DND-41 (cell line): Measurements from ENCODE around the gene ADGRG6.

Experiments used
- ATAC-seq: fragments of 200-7000 bp; cut with Tn5 transposase; 3 replicates; pipeline ENCODE4 v1.9.1; 2021; ENCODE audit warnings: low read depth; ENCODE audit not compliant: insufficient read depth
- DNase-seq: peaks from one replicate; pipeline ENCODE4 v3.0.0-alpha.2; 2020
- H2AFZ ChIP-seq: 2 replicates; pipeline ENCODE4 v1.6.0; 2012; ENCODE audit warnings: low read depth, low read length
- H3K27ac ChIP-seq: 2 replicates; pipeline ENCODE4 v1.5.1; 2012; ENCODE audit warnings: low read length, inconsistent platforms
- H3K27me3 ChIP-seq: fragments of 200-600 bp; sonication (generic); 2 replicates; pipeline ENCODE4 v1.6.0; 2012; ENCODE audit warnings: low read length, mild to moderate bottlenecking, inconsistent platforms; ENCODE audit not compliant: insufficient read depth, poor library complexity
- H3K36me3 ChIP-seq: 2 replicates; pipeline ENCODE4 v1.5.1; 2012; ENCODE audit warnings: low read length, inconsistent platforms; ENCODE audit not compliant: insufficient read depth
- H3K4me1 ChIP-seq: 2 replicates; pipeline ENCODE4 v1.5.1; 2012; ENCODE audit warnings: mild to moderate bottlenecking, low read length; ENCODE audit not compliant: insufficient read depth
- H3K4me2 ChIP-seq: 2 replicates; pipeline ENCODE4 v1.6.0; 2012; ENCODE audit warnings: mild to moderate bottlenecking, moderate library complexity, low read length, inconsistent platforms; ENCODE audit not compliant: insufficient read depth
- H3K4me3 ChIP-seq, 2 experiments: fragments of 200-600 bp in 1 of 2; shearing (Covaris generic) in 1 of 2; 2 replicates each; pipeline ENCODE4 v1.5.1; 2012 to 2016; ENCODE audit warnings: inconsistent platforms in 2 of 2, low read length in 2 of 2, mild to moderate bottlenecking in 2 of 2, low read depth in 1 of 2, moderate library complexity in 1 of 2
- H3K79me2 ChIP-seq: 2 replicates; pipeline ENCODE4 v1.6.0; 2012; ENCODE audit warnings: low read length, inconsistent platforms; ENCODE audit not compliant: insufficient read depth
- H3K9ac ChIP-seq: 2 replicates; pipeline ENCODE4 v1.6.0; 2012; ENCODE audit warnings: low read depth, mild to moderate bottlenecking, inconsistent platforms, low read length, moderate library complexity
- H3K9me3 ChIP-seq: 2 replicates; pipeline ENCODE4 v1.5.1; 2012; ENCODE audit warnings: low read length, moderate library complexity, mild to moderate bottlenecking, inconsistent platforms; ENCODE audit not compliant: insufficient read depth, severe bottlenecking
- H4K20me1 ChIP-seq: 2 replicates; pipeline ENCODE4 v1.6.0; 2012; ENCODE audit warnings: low read length; ENCODE audit not compliant: insufficient read depth
- EZH2 ChIP-seq: IDR thresholded peaks from 3 replicates; pipeline ENCODE4 v1.6.1; 2012; ENCODE audit warnings: borderline replicate concordance, low read depth, mild to moderate bottlenecking, moderate library complexity, low read length, inconsistent platforms; ENCODE audit not compliant: severe bottlenecking
- TF ChIP-seq, protein P1 (sequence below): IDR thresholded peaks from 2 replicates; pipeline ENCODE4 v1.5.1; 2012; ENCODE audit warnings: borderline replicate concordance, low read length, moderate library complexity, mild to moderate bottlenecking; ENCODE audit not compliant: poor library complexity, severe bottlenecking; ENCODE audit errors: extremely low read depth

ADGRG6 gene

DNA sequence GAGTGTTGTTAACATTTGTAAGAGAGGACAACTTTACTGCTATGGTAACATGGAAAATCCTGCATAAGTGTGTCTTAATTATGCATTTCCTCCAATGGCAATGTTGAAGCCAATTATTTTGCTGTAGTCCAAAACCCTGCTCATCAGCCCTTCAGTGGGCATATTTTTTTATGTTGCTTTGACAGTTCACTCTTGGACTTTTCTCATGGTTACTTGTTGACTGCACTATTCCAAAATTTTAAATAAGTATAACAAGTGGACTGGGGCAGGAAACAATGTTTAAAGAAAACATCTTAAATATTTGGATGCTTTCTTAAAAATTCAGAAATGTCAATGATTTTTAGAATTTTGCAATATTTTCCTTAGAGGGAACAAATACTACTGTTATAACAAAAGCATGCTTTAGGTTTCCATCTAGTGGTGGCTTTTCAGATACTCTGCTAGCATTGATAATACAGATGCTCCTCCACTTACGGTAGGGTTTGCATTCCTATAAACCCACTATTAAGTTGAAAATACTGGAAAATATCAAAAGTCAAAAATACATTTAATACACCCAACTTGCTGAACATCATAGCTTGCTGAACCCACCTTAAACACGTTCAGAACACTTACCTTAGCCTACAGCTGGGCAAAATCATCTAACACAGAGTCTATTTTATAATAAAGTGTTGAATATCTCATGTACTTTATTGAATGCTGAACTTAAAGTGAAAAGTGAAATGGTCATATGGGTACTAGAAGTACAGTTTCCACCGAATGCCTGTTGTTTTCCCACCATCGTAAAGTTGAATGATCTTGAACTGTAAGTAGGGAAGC, 86.4 kb downstream of the ADGRG6 start:
- Histone ChIP-seq H3K79me2 (no peaks in the 10 kb centered on the region), H4K20me1 (0 out of 2 replicates have a peak, but pooled peaks cover 3% of the 10 kb centered on the region), H3K4me2 (no peak overlapping the region), H3K27ac (no peak overlapping the region), H3K4me1 (no peaks in the 10 kb centered on the region), H3K9ac (no peak overlapping the region), H3K36me3 (no peaks in the 10 kb centered on the region), H3K4me3 (no peak overlapping the region), H3K27me3 (peaks cover 8% of the 10 kb centered on the region), H3K9me3 (no peaks in the 10 kb centered on the region), H2AFZ (no peak overlapping the region)
- DNase-seq (no peak), ATAC-seq (peak; percentile 66; the same call in 2 of the 3 replicates)
- TF ChIP-seq, protein P1, sequence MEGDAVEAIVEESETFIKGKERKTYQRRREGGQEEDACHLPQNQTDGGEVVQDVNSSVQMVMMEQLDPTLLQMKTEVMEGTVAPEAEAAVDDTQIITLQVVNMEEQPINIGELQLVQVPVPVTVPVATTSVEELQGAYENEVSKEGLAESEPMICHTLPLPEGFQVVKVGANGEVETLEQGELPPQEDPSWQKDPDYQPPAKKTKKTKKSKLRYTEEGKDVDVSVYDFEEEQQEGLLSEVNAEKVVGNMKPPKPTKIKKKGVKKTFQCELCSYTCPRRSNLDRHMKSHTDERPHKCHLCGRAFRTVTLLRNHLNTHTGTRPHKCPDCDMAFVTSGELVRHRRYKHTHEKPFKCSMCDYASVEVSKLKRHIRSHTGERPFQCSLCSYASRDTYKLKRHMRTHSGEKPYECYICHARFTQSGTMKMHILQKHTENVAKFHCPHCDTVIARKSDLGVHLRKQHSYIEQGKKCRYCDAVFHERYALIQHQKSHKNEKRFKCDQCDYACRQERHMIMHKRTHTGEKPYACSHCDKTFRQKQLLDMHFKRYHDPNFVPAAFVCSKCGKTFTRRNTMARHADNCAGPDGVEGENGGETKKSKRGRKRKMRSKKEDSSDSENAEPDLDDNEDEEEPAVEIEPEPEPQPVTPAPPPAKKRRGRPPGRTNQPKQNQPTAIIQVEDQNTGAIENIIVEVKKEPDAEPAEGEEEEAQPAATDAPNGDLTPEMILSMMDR: peak; percentile 68
- no peak for TF ChIP-seq EZH2

DNA sequence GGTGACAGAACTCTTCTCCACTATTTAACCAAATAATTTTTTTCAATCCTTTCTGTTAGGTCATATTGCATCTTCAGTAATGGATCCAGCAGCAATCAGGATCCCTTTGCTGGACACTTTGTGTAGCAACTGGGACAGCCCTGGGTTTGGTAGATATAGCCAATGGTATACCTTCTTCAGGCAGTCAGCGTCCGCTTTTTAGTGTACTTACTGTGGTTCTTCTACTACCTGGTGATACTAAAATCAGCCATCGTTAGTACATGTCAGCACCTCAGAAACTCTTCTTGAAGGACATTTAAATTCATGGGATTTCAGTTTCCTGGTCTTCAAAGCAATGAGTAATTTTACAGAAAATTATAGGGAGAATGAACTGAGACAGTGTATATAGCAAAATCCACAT, 93.5 kb downstream of the ADGRG6 start:
- H3K4me3 ChIP-seq: no peak overlapping the region
- peak overlapping the region; percentile 59; the same call in 1 of the 2 replicates for H3K4me2 ChIP-seq
- peaks cover 6% of the 10 kb centered on the region for H4K20me1 ChIP-seq
- no peaks in the 10 kb centered on the region for H3K36me3 ChIP-seq
- no peak overlapping the region for H2AFZ ChIP-seq
- no peaks in the 10 kb centered on the region for H3K79me2 ChIP-seq
- DNase-seq: no peak
- no peaks in the 10 kb centered on the region for H3K9me3 ChIP-seq
- no peak overlapping the region for H3K9ac ChIP-seq
- TF ChIP-seq EZH2: no peak
- ATAC-seq: peak; percentile 4; the same call in 2 of the 3 replicates
- no peak overlapping the region for H3K27ac ChIP-seq
- H3K4me1 ChIP-seq: peaks cover 24% of the 10 kb centered on the region
- peaks cover 25% of the 10 kb centered on the region for H3K27me3 ChIP-seq

- TF ChIP-seq, protein P1: no peak
- no peak for TF ChIP-seq EZH2
- H2AFZ ChIP-seq: no peak overlapping the region
These were observed 94.0 kb downstream of the ADGRG6 start for GRCh38 chr6:142395768-142396231.

DNA sequence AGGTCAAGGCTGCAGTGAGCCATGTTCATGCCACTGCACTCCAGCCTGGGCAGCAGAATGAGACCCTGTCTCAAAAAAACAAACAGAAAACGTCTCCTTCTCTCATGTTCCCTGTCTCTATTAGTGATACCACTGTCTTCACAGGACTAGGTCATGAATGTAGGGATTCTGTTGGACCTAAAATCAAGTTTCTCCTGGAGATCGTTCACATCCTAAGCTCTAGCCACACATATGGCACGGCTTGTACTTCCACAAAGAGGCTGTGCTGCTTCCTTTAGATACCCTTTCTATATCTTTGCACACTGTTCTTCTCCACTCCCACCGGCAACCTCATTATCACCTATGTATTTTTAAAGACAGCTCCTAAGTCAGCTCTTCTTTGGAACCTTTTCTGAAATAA, 96.5 kb downstream of the ADGRG6 start:
- no peak overlapping the region for H3K9ac ChIP-seq
- H3K4me2 ChIP-seq: no peak overlapping the region
- H3K79me2 ChIP-seq: no peaks in the 10 kb centered on the region
- no peak overlapping the region for H2AFZ ChIP-seq
- no peak overlapping the region for H3K27ac ChIP-seq
- H3K36me3 ChIP-seq: no peaks in the 10 kb centered on the region
- peaks cover 39% of the 10 kb centered on the region for H3K27me3 ChIP-seq
- DNase-seq: no peak
- peaks cover 6% of the 10 kb centered on the region for H4K20me1 ChIP-seq
- no peak for ATAC-seq
- H3K4me1 ChIP-seq: peaks cover 24% of the 10 kb centered on the region
- no peak overlapping the region for H3K4me3 ChIP-seq
- TF ChIP-seq, protein P1: no peak
- no peak for TF ChIP-seq EZH2
- H3K9me3 ChIP-seq: no peaks in the 10 kb centered on the region

More at GRCh38 chr6:142395768-142396231, 94.0 kb downstream of the ADGRG6 start:
- H3K9ac ChIP-seq: no peak overlapping the region
- peaks cover 24% of the 10 kb centered on the region for H3K4me1 ChIP-seq
- H3K79me2 ChIP-seq: no peaks in the 10 kb centered on the region
- H4K20me1 ChIP-seq: peaks cover 6% of the 10 kb centered on the region
- H3K27me3 ChIP-seq: peaks cover 30% of the 10 kb centered on the region
- no peak overlapping the region for H3K4me3 ChIP-seq
- H3K4me2 ChIP-seq: peak overlapping the region; percentile 59; the same call in 1 of the 2 replicates
- DNase-seq (no peak), ATAC-seq (peak; percentile 97)
- no peaks in the 10 kb centered on the region for H3K9me3 ChIP-seq
- no peak overlapping the region for H3K27ac ChIP-seq
- H3K36me3 ChIP-seq: no peaks in the 10 kb centered on the region
